ENCODE results near the gene GLT1D1.
A peak's percentile ranks its signal among the peaks of the same experiment; 100 is the strongest.
"Not testable (repeated sequence)": the region's sequence is repeated elsewhere in the genome, so short reads cannot be mapped to it uniquely, and the experiment has no call there.

Gene GLT1D1

DNA sequence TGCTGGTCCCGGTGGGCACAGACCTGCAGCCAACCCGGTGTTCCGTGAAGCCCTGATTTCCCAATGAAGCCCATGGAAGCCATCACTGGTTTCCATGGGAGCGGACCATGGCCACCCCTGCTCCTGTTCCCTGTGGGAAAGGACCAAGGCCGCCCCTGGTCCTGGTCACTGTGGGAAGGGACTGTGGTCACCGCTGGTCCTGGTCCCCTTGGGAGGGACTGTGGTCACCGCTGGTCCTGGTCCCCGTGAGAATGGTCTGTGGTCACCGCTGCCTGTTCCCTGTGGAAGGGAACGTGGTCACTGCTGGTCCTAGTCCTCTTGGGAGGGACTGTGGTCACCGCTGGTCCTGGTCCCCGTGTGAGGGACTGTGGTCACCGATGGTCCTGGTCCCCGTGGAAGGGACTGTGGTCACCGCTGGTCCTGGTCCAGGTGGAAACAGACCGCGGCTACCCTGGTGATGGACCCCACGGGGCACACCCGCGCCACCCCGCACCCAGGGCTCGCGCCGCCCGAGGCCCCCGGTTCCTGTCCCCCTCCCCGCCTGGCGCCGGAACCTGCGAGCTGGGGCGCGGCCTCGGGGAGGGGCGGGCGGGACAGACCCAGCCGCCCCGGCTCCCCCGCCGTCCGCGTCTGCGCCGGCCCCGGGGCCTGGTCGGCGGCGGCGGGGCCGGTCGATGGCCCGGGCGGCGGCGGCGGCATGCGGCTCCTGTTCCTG is at the start of gene GLT1D1:
Gene GLT1D1 (plus strand): TSS at position 594 of the 715 bp plus-strand sequence. CDS start 104 bp downstream, at position 698.
- H3K4me3 ChIP-seq (ENCODE audit: low read length), result peak within 1 kb of the TSS; percentile 47
- H2AFZ ChIP-seq (ENCODE audit: low read depth, low read length), result peak within 1 kb of the TSS; percentile 80
- peaks cover 4% of the 10 kb centered on the region for H3K9me3 ChIP-seq (ENCODE audit: low read length)
- H3K4me1 ChIP-seq (ENCODE audit: insufficient read depth, low read length), result no peaks in the 10 kb centered on the region
- no peaks in the 10 kb centered on the region for H3K36me3 ChIP-seq (ENCODE audit: insufficient read depth, low read length)
- H3K27me3 ChIP-seq (ENCODE audit: insufficient read depth, low read length), result peaks cover 9% of the 10 kb centered on the region

DNA sequence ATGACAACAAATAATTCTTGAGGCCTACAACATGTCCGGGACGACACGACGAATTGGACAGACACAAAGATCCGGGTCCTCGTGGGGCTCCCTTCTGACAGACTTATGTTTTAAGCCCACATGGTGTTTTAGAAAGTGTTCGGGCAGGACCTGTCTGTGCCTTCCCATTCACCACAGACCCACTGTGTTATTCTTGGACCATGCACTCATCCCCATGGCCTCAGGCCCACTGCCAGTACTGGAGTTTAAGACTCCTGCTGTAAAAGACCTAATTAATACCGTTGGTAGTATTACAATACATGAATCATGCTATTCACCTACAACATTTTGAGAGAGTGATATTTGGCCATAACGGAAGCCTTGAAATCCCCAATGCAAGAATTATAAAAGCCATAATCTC is 49.5 kb upstream of the GLT1D1 start:
- peaks cover 9% of the 10 kb centered on the region for H3K9me3 ChIP-seq (ENCODE audit: low read length)
- H3K4me3 ChIP-seq (ENCODE audit: low read length), result no peak overlapping the region
- no peaks in the 10 kb centered on the region for H3K27me3 ChIP-seq (ENCODE audit: insufficient read depth, low read length)
- H3K36me3 ChIP-seq (ENCODE audit: insufficient read depth, low read length), result peaks cover 69% of the 10 kb centered on the region
- no peak overlapping the region for H2AFZ ChIP-seq (ENCODE audit: low read depth, low read length)
- no peaks in the 10 kb centered on the region for H3K4me1 ChIP-seq (ENCODE audit: insufficient read depth, low read length)

DNA sequence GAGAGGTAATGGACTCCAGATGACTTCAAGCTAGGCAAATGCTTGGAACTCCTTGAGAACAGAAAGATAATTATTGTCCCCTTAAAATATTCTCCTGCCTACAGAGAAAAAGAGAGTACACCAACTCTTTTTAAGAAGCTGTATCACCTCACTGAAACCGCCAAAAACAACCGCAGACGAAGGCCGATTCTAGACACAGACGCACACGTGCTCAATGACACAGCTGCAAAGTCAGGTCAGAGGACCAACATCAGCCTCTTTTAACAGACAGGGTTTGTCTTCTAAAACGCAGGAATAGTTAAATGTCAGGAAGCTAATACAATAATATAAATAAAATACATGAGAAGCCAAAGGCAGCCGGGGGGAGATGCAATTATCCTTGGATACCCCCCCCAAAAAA is 48.5 kb upstream of the GLT1D1 start:
- Histone ChIP-seq H3K36me3 (ENCODE audit: insufficient read depth, low read length) (peaks cover 66% of the 10 kb centered on the region), H3K9me3 (ENCODE audit: low read length) (peaks cover 9% of the 10 kb centered on the region), H2AFZ (ENCODE audit: low read depth, low read length) (no peak overlapping the region), H3K4me3 (ENCODE audit: low read length) (no peak overlapping the region), H3K27me3 (ENCODE audit: insufficient read depth, low read length) (no peaks in the 10 kb centered on the region), H3K4me1 (ENCODE audit: insufficient read depth, low read length) (no peaks in the 10 kb centered on the region)

DNA sequence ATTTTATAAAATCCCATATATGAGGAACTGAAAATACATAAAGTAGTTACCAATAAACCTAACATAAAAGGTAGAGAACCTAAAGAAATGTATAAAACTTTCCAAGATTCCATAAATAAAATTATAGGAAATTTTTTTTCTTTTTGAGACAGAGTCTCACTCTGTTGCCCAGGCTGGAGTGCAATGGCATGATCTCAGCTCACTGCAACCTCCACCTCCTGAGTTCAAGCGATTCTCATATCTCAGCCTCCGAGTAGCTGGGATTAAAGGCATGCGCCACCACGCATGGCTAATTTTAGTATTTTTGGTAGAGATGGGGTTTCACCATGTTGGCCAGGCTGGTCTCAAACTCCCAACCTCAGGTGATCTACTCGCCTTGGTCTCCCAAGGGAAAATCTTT is 47.9 kb upstream of the GLT1D1 start:
- H3K4me3 ChIP-seq (ENCODE audit: low read length); H2AFZ ChIP-seq (ENCODE audit: low read depth, low read length); H3K27me3 ChIP-seq (ENCODE audit: insufficient read depth, low read length); H3K9me3 ChIP-seq (ENCODE audit: low read length); H3K4me1 ChIP-seq (ENCODE audit: insufficient read depth, low read length): not testable (repeated sequence)
- peaks cover 66% of the 10 kb centered on the region for H3K36me3 ChIP-seq (ENCODE audit: insufficient read depth, low read length)

DNA sequence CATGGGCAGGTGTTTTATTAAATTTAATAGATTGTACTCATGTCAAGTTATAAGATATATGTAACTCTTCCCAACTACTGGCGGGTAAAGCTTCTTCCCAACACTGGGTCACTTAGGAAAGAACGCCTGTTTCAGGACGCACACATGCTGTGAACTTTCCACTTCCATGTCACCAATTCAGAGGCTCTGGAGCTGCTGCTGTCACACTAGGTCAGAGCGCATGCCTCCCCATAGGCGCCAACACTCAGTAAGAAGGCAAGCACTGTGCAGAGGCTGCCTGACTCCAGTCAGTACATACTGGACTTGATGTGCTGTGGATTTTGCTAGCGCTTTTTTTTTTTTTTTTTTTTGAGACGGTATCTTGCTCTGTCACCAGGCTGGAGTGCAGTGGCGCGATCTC is 46.7 kb upstream of the GLT1D1 start:
- H3K27me3 ChIP-seq (ENCODE audit: insufficient read depth, low read length), result no peaks in the 10 kb centered on the region
- peaks cover 9% of the 10 kb centered on the region for H3K9me3 ChIP-seq (ENCODE audit: low read length)
- no peaks in the 10 kb centered on the region for H3K4me1 ChIP-seq (ENCODE audit: insufficient read depth, low read length)
- no peak overlapping the region for H2AFZ ChIP-seq (ENCODE audit: low read depth, low read length)
- no peak overlapping the region for H3K4me3 ChIP-seq (ENCODE audit: low read length)
- H3K36me3 ChIP-seq (ENCODE audit: insufficient read depth, low read length), result peaks cover 54% of the 10 kb centered on the region

DNA sequence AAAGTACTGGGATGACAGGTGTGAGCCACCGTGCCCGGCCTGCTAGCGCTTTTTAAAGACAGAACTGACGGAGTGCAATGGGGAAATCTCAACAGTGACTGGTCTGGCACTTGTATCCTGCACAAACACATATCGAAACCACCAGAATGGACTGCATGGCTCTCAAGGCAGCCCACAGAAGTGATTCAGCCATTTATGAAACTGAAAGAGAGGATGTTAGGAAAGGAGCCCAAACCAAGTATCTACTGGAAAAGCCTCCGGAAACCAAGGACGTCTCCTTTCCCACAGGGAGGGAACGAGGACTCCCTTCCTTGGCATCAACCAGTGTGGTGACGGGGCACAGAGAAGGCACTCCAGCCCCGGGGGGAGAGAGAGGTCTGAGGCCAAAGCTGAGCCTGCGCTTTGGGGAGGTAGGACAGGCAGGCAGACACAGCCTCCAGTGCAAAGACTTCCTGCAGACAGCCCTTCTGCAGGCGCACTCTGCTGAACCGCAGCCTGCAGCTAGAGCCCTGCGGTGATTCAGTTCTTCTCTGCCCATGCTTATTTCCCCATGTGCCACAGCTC is 46.0 kb upstream of the GLT1D1 start:
- Histone ChIP-seq H3K4me3 (ENCODE audit: low read length) (no peak overlapping the region), H3K9me3 (ENCODE audit: low read length) (peaks cover 9% of the 10 kb centered on the region), H3K27me3 (ENCODE audit: insufficient read depth, low read length) (no peaks in the 10 kb centered on the region), H2AFZ (ENCODE audit: low read depth, low read length) (no peak overlapping the region), H3K4me1 (ENCODE audit: insufficient read depth, low read length) (no peaks in the 10 kb centered on the region), H3K36me3 (ENCODE audit: insufficient read depth, low read length) (peaks cover 52% of the 10 kb centered on the region)

DNA sequence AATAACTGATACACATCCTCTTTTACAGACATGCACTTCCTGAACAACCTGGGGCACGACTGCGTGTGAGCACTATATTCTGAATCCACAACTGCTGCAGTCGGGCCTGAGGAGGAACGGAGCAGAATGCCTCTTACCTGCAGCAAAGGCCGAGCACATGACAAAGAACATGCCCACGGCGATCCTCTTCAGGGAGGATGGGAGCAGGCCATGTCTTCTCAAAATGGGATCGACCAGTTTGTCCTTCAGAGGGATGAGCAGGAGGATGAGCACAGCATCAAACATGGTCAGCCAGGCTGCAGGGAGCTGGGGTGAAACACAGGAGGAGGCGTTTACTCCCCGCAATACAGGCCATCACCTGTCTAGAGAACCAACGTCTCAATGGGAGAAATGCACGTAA is 44.6 kb upstream of the GLT1D1 start:
- Histone ChIP-seq H3K27me3 (ENCODE audit: insufficient read depth, low read length) (no peaks in the 10 kb centered on the region), H2AFZ (ENCODE audit: low read depth, low read length) (no peak overlapping the region), H3K4me3 (ENCODE audit: low read length) (no peak overlapping the region), H3K4me1 (ENCODE audit: insufficient read depth, low read length) (no peaks in the 10 kb centered on the region), H3K9me3 (ENCODE audit: low read length) (peaks cover 12% of the 10 kb centered on the region), H3K36me3 (ENCODE audit: insufficient read depth, low read length) (peaks cover 50% of the 10 kb centered on the region)

DNA sequence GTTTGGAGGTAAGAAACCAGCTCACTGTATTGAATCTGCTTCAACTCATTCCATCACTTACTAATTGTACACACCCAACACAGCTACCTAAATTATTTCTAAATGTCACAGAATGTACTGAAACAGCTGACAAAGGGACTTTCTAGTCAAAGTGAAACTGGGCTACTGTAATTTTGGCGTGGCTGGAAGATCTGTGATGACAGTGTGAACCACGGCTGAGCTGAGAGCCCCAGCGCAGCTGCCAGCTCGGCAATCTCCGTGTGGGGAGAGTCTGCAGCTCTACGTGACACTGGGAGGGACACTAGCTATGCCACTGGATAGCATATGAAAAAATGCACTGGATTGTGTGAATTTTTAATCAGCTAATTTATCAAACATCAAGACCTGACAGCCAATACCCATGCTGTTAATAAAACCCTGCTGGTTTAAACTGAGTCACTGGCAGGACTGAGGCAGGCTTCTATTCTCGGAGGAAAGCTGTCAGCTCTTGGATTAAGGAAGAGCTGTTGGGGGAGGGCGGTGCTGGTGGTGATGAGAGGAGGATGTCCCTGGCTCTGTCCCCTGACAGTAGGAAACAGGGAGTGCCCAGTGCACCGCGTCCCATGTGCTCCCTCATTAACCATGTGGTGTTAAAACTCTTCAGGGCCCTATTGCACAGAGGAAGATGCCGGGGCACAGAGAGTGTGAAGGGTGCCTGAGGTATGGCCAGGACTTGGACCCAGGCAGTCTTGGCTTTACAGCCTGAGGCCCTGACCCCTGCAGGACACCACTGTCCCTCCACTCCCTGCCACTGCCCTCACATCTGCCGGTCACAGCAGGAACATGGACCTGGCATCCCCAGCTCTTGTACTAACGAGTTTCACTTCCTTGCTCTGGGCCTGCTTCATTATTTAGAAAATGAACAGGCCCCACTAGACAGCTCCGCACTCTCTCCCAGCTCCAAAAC is 42.8 kb upstream of the GLT1D1 start:
- H2AFZ ChIP-seq (ENCODE audit: low read depth, low read length), result no peak overlapping the region
- H3K9me3 ChIP-seq (ENCODE audit: low read length), result peaks cover 14% of the 10 kb centered on the region
- peaks cover 48% of the 10 kb centered on the region for H3K36me3 ChIP-seq (ENCODE audit: insufficient read depth, low read length)
- no peaks in the 10 kb centered on the region for H3K4me1 ChIP-seq (ENCODE audit: insufficient read depth, low read length)
- H3K4me3 ChIP-seq (ENCODE audit: low read length), result no peak overlapping the region
- no peaks in the 10 kb centered on the region for H3K27me3 ChIP-seq (ENCODE audit: insufficient read depth, low read length)

DNA sequence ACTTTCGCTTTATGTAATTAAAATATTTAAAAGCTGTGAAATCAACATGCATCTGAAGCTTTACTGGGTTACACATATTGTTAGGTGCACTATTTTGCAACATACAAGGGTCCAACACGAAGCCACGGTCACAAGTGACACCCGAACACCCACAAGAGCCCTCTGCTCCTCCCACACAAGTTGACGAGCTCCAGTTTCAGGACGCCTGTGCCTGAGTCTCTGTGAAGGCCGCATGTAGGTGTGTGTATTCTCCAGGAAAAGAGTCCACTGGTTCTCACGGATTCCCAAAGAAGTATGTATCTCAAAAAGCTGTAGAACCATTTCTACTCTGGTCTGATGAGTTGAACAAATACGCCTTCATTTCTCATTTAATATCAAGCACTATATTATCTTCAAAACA is 41.5 kb upstream of the GLT1D1 start:
- Histone ChIP-seq H2AFZ (ENCODE audit: low read depth, low read length) (no peak overlapping the region), H3K27me3 (ENCODE audit: insufficient read depth, low read length) (no peaks in the 10 kb centered on the region), H3K4me3 (ENCODE audit: low read length) (no peak overlapping the region), H3K9me3 (ENCODE audit: low read length) (peaks cover 14% of the 10 kb centered on the region), H3K36me3 (ENCODE audit: insufficient read depth, low read length) (peaks cover 48% of the 10 kb centered on the region), H3K4me1 (ENCODE audit: insufficient read depth, low read length) (no peaks in the 10 kb centered on the region)

DNA sequence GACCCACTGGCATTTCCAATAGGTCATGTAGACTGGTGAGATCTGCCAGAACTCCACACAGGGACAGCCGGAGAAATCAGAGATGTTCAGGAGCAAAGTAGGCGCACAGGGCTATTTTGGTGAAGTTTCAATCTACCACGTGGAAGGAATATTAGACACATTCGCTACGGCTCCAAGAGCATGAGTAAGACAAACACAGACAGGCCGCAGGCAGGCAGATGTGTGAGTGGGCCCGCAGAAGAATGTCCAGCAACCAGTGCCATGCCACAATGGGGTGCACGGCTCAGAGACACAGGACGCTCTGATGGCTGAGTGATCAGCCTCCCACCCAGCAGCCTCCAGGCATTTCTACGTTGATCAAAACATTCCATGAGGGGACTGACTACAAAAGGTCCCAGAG is 39.9 kb upstream of the GLT1D1 start:
- no peaks in the 10 kb centered on the region for H3K27me3 ChIP-seq (ENCODE audit: insufficient read depth, low read length)
- H3K36me3 ChIP-seq (ENCODE audit: insufficient read depth, low read length), result peaks cover 35% of the 10 kb centered on the region
- H3K4me1 ChIP-seq (ENCODE audit: insufficient read depth, low read length), result peaks cover 5% of the 10 kb centered on the region
- H3K9me3 ChIP-seq (ENCODE audit: low read length), result peaks cover 14% of the 10 kb centered on the region
- no peak overlapping the region for H2AFZ ChIP-seq (ENCODE audit: low read depth, low read length)
- no peak overlapping the region for H3K4me3 ChIP-seq (ENCODE audit: low read length)

DNA sequence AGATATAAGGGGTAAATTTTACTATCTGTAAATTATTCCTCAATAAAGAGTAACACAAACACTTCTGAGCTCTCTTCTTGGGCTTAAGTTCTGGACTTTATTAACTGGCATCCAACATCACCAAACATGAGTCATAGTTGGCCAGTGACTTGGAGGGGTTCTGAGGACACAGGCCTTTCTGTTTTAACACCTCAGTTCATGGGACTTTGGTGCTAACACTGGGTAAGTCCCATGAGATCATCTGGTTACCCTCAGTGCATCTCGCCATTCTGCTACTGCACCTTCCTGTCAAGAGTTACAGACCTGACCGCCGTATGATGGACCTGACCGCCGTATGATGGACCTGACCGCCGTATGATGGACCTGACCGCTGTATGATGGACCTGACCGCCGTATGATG is 39.4 kb upstream of the GLT1D1 start:
- peaks cover 5% of the 10 kb centered on the region for H3K4me1 ChIP-seq (ENCODE audit: insufficient read depth, low read length)
- H3K9me3 ChIP-seq (ENCODE audit: low read length), result peaks cover 14% of the 10 kb centered on the region
- H3K4me3 ChIP-seq (ENCODE audit: low read length), result no peak overlapping the region
- H3K27me3 ChIP-seq (ENCODE audit: insufficient read depth, low read length), result no peaks in the 10 kb centered on the region
- H3K36me3 ChIP-seq (ENCODE audit: insufficient read depth, low read length), result peaks cover 31% of the 10 kb centered on the region
- H2AFZ ChIP-seq (ENCODE audit: low read depth, low read length), result no peak overlapping the region

DNA sequence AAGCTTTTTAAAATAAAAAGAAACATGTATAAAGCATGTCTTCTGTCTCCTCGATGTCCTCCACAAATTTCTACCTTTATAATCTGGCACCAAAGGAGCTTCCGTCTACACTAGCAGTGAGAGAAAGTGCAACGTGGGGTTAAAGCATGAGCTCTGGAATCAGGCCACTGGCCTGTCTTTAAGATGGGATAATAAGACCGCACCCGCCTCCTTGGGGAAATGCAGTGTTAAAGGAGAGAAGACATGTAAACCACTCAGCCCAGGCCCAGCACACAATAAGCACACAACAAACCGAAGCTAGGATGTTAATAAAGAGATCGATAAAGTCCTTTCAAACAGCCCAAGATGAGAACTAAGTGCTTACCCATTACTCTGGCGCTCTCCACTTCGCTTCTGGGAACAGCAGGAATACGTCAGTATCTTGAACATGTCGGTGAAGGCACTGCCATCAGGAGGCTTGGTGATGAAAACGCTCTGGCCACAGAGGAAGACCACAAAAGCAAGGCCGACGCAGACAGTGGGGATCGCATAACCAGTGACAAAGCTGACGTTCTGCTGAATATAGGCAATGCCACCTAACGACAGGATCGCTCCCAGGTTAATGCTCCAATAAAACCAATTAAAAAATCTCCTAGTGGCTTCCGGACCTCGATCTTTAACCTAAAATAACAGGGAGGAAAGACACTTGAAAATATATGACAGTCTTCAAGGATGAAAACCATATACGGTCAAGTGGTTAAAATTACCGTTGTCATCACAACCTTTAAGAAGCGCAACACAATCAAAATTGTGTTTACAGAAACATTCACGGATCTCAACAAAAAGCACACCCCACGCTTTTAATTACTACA is 38.6 kb upstream of the GLT1D1 start:
- Histone ChIP-seq H3K4me3 (ENCODE audit: low read length) (no peak overlapping the region), H3K36me3 (ENCODE audit: insufficient read depth, low read length) (peaks cover 28% of the 10 kb centered on the region), H3K9me3 (ENCODE audit: low read length) (peaks cover 14% of the 10 kb centered on the region), H3K27me3 (ENCODE audit: insufficient read depth, low read length) (no peaks in the 10 kb centered on the region), H2AFZ (ENCODE audit: low read depth, low read length) (no peak overlapping the region), H3K4me1 (ENCODE audit: insufficient read depth, low read length) (peaks cover 5% of the 10 kb centered on the region)

All from neuron (in vitro differentiated cells).